GM18511 (cell line): ENCODE measurements around the gene SYNRG.

Source experiments
- ATAC-seq: cut with Tn5 transposase; IDR thresholded peaks from one replicate; pipeline ENCODE4 v1.9.1; 2021; ENCODE audit warnings: mild to moderate bottlenecking, moderate library complexity; ENCODE audit not compliant: unreplicated experiment

The SYNRG gene

DNA sequence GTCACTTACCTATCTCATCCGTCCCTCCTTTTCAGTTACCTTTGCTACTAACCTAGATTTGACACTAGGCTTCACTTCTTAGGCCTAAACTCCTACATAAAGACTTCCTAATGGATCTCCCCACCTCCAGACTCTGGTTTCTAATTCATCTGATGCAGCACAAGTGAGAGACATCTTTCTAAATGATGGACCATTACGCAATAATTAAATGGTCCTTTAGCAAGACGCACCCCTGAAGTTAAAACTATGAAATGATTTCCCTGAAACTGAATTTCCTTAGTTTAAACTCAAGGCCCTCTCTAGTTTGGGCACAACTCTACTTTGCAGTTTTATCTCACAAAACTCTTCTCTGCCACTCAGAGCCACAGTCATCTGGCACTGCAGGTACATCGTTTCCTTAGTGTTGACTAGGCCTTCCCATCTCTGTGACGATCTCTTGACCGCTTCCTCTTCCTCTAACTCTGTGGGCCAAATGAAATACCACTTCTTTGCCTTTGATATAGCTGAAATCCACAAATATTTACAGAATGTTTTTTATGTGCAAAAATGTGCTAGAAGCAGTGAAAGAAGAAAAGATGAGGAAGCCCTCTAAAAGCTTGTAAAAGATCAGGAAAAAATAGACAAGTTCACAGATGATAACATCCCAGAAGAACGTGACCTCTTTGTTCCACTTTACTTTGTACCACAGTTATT lies 3.3 kb downstream of the SYNRG start:
- no peak for ATAC-seq

DNA sequence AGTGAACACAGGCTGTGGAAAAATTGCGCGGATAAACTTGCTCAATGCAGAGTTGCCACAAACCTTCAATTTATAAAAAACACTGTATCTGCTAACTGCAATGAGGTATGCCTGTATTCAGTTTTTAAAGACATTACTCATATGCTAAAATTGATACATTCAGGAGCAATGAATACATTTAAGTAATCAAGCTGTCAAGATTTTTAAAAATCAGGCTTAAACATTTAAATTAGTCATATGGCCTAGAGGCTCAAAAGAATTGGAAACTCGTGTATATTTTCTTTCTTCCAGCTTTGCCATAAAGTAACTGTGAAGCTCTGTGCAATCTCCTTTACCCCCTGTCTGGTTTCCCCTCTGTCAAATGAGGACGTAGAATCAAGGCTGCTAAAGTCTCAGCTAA lies 4.1 kb downstream of the SYNRG start:
- ATAC-seq: no peak

DNA sequence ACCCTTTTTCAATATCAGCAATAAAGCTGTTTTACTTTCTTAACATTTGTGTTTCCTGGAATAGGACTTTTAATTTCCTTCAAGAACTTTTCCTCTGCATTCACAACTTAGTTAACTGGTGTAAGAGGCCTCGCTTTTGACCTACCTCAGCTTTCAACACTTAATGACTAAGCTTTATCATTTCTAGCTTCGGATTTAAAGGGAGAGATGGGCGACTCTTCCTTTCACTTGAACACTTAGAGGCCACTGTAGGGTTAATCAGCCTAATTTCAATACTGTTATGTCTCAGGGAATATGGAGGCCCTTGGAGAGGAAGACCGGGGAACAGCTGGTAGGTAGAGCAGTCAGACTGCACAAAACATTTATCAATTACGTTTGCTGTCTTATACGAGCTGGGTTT lies 4.7 kb downstream of the SYNRG start:
- ATAC-seq: no peak

DNA sequence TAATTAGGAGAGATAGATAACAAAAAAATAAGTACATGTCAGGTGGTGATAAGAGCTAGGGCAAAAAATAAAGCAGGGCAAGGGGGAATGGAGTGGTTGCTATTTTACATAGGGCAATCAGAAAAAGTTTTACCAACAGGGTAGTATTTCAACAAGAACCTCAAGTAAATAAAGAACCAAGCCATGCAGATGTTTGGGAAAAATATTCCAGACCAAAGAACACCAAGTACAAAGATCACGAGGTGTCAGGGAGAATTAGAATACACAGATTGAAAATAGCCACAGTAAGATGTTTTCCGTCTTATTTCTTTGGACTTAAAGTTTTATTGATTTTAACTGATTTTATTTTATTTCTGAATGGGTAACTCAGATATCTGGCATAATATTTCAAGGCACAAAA lies 11.1 kb downstream of the SYNRG start:
- no peak for ATAC-seq

DNA sequence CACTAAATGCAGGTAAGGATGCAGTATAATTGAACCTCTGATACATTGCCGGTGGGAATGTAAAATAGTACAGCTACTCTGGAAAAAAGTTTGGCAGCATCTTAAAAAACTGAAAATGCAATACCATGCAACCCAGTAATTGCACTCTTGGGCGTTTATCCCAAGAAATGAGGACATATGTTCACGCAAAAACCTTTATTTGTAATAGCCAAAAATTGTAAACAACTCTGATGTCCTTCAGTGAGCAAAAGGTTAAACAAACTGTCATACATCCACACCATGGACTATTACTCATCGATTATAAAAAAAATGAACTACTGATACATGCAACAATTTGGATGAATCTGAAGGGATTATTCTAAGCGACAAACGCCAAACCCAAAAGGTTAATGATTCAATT lies 16.9 kb downstream of the SYNRG start:
- no peak for ATAC-seq

DNA sequence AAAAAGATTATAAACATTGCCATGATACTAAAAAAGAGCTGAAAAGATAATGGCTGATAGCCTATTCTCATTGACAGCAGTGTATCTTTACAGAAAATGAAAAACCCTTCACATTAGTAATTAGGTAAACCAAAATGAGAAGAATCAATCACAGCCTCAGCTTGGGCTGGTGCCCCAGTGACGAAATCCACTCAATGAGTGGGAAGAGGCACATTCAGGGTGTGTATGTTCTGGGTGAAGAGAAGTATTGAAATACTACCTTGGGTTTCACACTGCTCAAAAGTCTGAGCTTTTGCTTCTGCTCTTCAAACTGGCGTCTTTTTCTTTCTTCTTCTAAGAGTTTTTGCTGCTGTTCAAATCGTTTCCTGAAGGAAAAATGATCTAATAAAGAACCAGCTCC lies 24.2 kb downstream of the SYNRG start:
- no peak for ATAC-seq

DNA sequence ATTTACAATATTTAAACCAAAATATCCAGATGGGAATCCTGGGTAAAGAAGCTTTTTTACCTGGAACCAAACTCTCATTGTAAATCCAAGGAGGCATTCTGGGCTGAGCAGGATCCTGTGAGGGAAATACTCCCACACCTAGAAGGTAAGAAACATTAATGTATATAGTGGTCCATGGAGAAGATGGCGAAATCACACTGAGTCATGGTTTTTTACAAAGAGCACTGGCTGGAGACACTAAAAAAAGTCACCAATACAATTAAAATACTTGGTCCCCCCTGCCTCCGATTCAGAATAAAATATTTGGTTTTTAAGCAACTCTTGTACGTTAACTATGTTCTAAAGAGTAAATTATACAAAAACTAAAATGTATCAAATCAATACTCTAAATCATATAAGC lies 32.9 kb downstream of the SYNRG start:
- ATAC-seq: no peak

DNA sequence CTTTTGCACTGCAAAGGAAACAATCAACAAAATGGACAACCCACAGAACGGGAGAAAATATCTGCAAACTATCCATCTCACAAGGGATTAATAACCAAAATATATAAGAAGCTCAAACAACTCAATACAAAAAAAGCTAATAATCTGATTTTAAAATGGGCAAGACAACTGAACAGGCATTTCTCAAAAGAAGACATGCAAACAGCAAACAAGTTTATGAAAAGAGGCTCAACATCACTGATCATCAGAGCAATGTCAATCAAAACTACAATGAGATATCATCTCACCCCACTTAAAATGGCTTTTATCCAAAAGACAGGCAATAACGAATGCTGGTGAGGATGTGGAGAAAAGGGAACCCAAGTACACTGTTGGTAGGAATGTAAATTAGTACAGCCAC lies 34.8 kb downstream of the SYNRG start:
- no peak for ATAC-seq

DNA sequence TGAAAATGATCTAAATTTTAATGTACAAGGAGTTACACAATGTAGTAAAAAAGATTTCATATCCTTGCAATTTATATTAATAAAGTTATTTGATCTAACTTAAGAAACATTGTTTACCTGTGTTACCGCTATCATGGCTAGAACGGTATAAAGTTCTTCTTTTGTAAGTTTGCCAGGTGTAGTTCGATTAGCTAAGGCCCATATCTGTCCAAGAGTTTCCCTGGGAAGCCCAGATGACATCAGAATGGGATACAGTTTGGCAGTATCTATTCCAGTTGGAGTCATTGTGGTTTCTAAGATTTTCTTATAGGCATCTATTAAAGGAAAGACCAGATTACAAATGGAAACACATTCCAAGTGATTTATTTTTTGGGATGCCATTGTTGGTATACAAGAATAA lies 37.5 kb downstream of the SYNRG start:
- no peak for ATAC-seq

DNA sequence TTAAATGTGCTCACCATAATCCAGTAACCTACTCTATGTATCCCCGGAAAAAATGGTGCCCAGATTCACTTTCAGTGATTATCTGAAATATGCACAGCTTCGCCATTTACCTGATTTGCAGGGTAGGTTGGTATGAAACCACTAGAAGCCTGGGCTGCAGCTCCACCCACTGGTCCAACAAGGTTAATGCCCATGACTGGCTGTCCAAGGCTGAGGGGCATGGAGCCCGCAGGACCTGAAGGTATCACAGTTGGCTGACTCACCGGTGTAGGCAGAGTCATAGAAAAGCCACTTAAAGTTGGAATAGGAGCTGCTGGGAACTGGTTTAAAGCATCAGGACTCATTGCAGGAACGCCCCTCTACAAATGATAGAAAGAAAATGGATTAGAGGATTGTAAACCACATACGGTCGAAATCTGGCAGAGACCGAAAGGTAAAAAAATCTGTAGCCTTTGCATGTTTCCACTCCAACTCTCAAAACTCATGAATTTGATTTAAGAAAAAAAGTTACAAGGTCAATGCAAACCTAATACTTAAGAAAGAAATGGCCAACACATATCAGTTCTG lies 38.6 kb downstream of the SYNRG start:
- no peak for ATAC-seq

DNA sequence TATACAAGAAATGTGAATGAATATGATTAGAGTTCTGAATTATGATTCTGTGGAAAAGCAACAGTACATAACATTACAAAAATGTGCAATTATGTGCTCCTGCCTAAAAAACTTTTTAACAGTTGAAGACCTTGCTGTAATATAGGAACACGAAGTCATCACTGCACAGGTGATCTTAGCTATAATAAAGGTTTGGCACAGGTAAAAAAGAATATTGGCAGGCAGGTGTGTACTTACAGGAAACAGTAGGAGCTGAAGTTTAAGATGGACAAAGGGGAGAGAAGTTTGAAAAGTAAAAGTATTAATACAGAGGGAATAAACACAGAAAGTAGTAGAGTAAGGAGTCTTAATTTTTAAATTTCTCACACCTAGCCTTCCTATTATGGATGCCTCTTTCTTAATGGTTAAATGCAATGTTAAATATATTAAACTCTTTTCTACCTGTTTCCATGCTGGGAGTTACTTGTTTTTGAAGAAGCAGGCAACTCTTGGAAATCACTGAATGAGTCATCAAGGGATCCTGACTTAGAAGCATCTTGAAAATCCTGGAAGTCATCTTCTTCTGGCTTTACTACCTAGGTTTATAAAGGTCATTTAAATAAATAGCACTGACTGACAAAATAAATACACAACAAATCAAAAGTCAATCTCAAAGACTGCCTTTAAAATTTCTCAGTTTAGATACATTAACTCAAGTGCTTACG lies 40.7 kb downstream of the SYNRG start:
- no peak for ATAC-seq

DNA sequence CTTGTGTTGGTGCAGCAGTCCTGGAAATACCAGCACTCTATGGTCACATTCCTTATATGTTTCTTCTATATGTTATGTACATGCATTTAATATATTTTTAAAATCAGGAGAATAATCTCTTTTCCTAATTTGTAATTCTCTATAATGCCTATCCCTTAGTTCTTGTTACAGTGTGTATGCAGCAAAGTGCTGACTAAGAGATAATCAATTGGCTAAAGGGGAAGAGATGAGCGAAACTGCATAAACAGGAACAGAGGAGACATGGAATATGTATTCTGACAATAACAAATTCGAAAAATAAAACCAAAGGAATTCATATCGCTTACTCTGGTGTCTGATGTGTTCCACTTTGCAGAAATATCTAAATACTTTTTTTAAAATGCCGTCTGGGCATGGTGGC lies 41.7 kb downstream of the SYNRG start:
- ATAC-seq: no peak

DNA sequence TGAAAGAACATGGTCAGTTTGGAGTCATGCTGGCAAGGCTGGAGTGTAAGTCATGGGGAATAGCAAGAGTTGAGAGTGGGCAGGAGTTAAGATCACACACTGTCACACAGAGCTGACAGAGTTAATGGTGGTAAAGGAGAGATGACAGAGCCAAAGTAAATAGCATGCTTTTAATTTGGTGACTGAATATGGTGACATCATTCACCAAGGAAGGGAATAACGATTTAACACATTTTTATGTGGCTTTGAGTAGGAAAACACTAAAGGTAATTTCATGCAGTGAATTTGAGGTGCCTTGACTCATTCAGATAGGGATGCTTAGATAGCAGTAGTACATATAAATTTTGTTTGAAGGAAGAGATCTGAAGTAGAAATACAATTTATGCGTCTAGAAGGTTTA lies 42.1 kb downstream of the SYNRG start:
- no peak for ATAC-seq

DNA sequence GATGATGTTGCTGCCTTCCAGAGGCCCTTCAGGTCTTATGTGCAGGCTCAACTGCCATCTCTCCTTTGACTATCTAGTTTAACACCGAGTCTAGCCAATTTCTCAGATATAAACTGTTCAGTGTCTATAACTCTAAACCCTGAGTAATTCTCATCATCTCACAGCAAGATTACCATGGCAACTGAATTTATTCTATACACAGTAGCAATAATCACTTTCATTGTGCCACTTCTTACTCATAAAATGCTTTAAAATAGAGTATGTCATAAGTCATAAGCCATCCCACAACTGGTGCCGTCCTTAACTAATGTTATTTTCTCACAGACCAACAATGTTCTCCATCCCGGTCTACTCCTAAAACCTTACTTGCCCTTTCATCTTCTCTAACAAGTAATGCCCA lies 45.0 kb downstream of the SYNRG start:
- ATAC-seq: no peak

DNA sequence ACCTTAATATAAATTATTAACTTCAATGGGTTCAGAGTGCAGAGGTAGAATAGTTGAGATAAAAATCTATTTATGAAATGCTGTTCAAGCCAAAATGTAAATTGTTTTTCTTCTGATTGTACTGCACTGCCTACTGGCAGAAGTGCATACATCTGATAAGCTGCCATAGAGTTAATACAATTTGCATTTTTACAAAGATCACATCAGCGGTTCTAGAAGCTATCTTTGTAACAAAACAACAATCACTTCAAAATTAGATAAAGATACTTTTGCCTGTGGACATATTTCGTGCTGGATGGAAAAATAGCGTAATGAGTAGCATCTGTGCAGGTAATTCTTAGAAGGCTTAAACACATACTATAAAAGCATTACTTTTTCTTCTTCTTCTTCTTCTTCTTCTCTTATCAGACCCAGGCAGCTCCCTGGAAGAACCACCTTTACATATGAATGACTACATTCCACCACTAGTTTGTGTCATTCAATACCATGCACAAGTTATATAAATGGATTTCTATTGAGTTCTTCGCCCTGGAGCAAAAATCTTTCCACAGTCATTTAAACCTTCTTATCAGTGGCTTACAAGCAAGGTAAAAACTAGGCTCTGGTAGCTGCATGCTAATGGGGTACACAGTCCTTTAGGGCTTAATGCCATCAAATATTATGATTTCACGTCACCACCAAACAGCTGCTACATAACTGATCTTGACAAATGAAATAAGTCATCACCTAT lies 47.0 kb downstream of the SYNRG start:
- no peak for ATAC-seq

DNA sequence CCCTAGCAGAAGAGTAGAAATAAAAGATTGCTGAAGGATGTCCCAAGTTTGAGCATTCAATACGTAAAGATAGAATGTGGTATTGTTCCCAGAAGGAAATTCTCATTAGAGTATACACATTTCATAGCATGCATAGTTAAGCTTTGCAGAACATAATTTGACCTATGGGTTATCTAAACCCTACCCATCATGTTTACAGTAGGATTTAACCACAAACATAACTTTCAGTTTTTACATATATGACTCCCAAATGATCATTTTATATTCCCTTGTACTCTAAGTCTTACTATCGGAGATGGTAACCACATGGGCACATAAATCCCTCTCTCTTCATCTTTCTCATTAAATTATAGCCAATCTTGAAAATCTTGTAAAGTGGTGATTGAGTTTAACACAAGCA lies 50.9 kb downstream of the SYNRG start:
- no peak for ATAC-seq

DNA sequence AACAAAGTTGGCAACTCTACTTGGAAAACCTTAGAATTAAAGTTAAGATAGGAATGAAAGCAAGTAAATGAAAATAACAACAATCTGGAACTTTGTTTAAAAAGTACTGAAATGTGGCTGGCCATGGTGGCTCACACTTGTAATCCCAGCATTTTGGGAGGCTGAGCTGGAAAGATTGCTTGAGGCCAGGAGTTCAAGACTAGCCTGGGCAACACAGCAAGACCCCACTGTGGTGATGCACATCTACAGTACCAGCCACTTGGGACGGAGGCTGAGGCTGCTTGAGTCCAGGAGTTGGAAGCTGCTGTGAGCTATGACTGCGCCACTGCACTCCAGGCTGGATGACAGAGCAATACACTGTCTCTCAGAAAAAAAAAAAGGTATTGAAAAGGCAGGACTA lies 51.7 kb downstream of the SYNRG start:
- no peak for ATAC-seq

DNA sequence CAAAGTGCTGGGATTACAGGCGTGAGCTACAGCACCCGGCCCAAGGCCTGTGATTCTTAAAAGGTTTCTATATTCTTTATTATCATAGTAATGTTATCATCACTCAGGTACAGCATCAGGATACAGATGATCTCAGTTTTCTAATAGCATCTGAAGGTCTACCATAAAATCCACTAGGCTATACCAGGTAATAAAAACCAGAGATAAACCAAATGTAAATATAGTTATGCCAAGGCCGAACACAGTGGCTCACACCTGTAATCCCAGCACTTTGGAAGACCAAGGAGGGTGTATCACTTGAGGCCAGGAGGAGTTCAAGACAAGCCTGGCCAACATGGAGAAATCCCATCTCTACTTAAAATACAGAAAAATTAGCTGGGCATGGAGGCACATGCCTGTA lies 53.8 kb downstream of the SYNRG start:
- no peak for ATAC-seq

DNA sequence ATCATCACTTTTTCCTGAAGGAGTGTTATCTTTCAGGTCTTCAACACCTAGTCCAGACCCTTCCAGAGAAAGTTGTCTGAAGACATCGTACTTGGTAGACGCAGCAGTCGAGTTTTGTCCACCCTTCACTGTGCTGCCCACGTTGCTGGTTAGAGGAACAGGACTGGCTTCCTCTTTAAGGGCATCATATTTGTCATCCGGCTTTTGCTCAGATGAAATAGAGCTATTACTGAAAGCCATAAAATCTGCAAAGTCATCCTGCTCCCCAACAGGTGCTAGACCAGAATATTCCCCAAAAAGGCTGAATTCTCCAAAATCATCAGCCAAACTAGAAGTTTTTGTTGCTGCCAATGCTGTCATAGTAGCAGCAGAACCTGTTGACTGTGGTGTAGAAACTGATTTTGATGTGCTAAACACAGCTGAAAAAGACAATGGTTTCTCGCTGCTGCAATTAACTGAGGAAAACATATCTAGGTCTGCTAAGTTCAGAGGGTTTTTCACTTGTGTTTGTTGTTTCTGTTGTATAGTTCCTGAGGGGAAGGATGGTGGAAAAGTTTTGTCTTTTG lies 55.7 kb downstream of the SYNRG start:
- ATAC-seq: no peak

DNA sequence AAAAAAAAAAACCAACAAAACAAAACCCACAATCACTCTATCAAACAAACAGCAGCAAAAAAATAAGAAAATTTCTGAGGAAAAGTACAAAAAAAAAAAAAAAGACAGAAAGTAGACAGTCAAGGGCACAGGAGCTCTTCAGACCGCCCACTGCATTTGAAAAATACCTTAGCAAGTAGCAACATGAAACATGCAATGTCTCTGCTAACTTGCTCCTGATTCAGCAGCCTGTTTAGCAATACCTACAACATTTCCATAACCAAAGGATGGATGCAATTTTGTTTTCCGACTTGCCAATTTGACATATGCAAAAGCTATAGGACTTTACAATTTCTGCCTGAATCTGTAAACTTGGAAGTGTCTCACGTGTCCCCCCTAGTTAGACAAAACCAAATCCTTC lies 57.4 kb downstream of the SYNRG start:
- no peak for ATAC-seq

DNA sequence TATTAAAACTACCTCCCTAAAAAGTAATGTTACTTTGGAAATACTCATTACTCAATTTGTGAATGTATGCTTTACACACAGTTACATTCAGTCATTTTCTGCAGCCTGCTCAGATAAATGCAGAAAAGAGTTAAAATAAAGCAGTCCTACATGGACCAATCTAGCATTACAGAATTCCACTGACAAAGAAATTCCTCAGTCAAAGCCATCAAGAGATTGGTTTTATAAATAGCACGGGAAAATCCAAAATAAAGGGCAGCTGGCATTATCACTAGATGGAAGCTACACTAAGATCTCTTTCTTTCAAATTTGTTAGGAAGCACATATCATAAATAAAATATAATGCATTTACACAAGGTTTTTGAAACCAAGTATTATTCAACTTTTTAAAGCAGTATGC lies 61.2 kb downstream of the SYNRG start:
- no peak for ATAC-seq

DNA sequence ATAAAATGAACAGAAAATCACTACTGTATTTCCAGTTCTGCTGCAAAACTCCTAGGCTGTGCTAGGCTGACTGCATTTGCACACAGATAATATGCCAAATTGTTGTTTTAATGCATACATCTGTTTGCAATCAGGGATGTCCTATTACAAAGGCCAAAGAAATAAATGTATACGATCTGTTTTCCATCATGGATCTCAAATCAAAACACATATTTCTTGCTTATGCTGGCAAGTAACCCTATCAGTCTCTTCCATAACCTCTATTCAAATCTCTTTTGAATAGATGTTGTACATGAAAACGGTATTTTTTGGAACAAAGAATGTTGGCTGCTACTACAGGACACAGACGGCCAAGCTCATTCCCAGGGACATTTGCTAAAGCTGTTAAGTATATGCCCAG lies 62.9 kb downstream of the SYNRG start:
- ATAC-seq: no peak
